Epidermal melanocyte (primary cell): ENCODE data around the gene TFE3.

Experiments used
- DNase-seq: peaks from one replicate; pipeline ENCODE4 v3.0.0; 2011; ENCODE audit warnings: low spot score; ENCODE audit not compliant: insufficient read length

The TFE3 gene

GRCh38 chrX:49061490-49061889 lies 18.3 kb upstream of the TFE3 start:
- DNase-seq, result no peak

GRCh38 chrX:49060914-49061313 lies 17.8 kb upstream of the TFE3 start:
- DNase-seq, result no peak

GRCh38 chrX:49059681-49060085 lies 16.5 kb upstream of the TFE3 start:
- no peak for DNase-seq

GRCh38 chrX:49059201-49059600 lies 16.0 kb upstream of the TFE3 start:
- no peak for DNase-seq

GRCh38 chrX:49058794-49059193 lies 15.6 kb upstream of the TFE3 start, which contains the start of gene CCDC120:
CCDC120 (plus strand) TSS chrX:49058999; CDS start chrX:49062042, 3,043 bp downstream.
- DNase-seq, result no peak

GRCh38 chrX:49054073-49054762 lies 11.1 kb upstream of the TFE3 start:
- DNase-seq, result no peak

- peak; percentile 63 for DNase-seq
Measured at GRCh38 chrX:49053223-49054072, 10.3 kb upstream of the TFE3 start.

- DNase-seq, result no peak
Measured at GRCh38 chrX:49043987-49044281, 777 bp upstream of the TFE3 start.

GRCh38 chrX:49042581-49043219 lies 457 bp downstream of the TFE3 start:
- no peak for DNase-seq

GRCh38 chrX:49041744-49042580 lies 1.2 kb downstream of the TFE3 start:
- DNase-seq, result peak; percentile 16

GRCh38 chrX:49040376-49040955 lies 2.7 kb downstream of the TFE3 start:
- DNase-seq, result peak; percentile 11

GRCh38 chrX:49039598-49040375 lies 3.4 kb downstream of the TFE3 start:
- peak; percentile 51 for DNase-seq

GRCh38 chrX:49037883-49038475 lies 5.2 kb downstream of the TFE3 start:
- DNase-seq, result peak; percentile 2

- no peak for DNase-seq
Measured at GRCh38 chrX:49030283-49030682, 12.9 kb downstream of the TFE3 start.

GRCh38 chrX:49029876-49030275 lies 13.3 kb downstream of the TFE3 start:
- no peak for DNase-seq

- DNase-seq, result no peak
Measured at GRCh38 chrX:49019599-49020249, 23.4 kb downstream of the TFE3 start.

GRCh38 chrX:49019050-49019449 lies 24.1 kb downstream of the TFE3 start:
- DNase-seq, result no peak

GRCh38 chrX:49003696-49004095 lies 39.5 kb downstream of the TFE3 start:
- DNase-seq, result no peak
